PFSK-1 (cell line): ENCODE results near the gene BRI3.

Source experiments
- POLR2AphosphoS5 ChIP-seq: IDR thresholded peaks from 2 replicates; pipeline ENCODE4 v1.6.1; 2012; ENCODE audit warnings: low read depth, mild to moderate bottlenecking, control low read depth, low read length, moderate library complexity
- SIN3A ChIP-seq: IDR thresholded peaks from 2 replicates; pipeline ENCODE4 v1.6.1; 2012; ENCODE audit warnings: mild to moderate bottlenecking, low read length, moderate library complexity, borderline replicate concordance; ENCODE audit not compliant: insufficient read depth
- TAF1 ChIP-seq: IDR thresholded peaks from 2 replicates; pipeline ENCODE4 v1.6.1; 2012; ENCODE audit warnings: low read length, control low read depth, borderline replicate concordance; ENCODE audit not compliant: insufficient read depth

- no peak; the same call in 1 of the 2 replicates for TF ChIP-seq POLR2AphosphoS5
- TF ChIP-seq SIN3A, result no peak
- TF ChIP-seq TAF1, result no peak
Observed at GRCh38 chr7:98283127-98283886, 1.8 kb downstream of the BRI3 start.
